ENCODE data around the gene ST3GAL5. TPM values are rescaled to one million over a fixed set of nuclear protein-coding genes. Genes with fewer than 3 reads are reported as not detected.
A peak's percentile ranks its signal among the peaks of the same experiment; 100 is the strongest.

Gene ST3GAL5
- total RNA-seq, 2 donors from 2014 or later, result 5.5 to 20.4 TPM

DNA sequence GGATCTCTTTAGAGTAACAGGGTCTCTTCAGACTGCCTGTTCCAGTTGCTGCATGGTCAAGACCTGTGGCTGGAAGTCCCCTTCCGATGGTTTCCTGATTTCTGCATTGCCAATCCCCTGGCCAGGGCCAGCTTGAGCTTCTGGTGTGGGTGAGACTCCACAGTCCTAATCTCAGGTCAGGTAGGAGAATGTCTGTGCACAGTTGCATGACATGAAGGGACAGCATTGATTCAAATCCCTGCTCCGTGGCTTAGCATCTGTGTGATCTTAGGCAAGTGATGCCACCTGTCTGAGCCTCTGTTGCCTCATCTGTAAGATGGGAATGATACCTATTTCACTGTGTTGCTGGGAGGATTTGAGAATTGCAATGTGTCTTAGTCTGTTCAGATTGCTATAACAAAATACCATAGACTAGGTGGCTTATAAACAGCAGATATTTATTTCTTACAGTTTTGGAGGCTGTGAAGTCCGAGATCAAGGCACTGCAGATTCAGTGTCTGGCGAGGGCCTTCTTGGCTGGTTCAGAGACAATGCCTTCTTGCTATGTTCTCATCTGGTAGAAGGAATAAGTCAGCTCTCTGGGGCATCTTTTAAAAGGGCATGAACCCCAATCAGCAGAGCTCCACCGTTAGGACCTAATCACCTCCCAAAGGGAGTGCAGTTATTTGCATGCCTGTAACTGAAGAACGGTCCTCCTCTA is 68.8 kb downstream of the ST3GAL5 start:
- Histone ChIP-seq H3K4me1 (no peaks in the 10 kb centered on the region), H3K27me3 (no peaks in the 10 kb centered on the region), H3K36me3 (no peaks in the 10 kb centered on the region), H3K9me3 (no peaks in the 10 kb centered on the region), H3K4me3 (no peak overlapping the region), H3K27ac (no peak overlapping the region)
- TF ChIP-seq, protein P1, sequence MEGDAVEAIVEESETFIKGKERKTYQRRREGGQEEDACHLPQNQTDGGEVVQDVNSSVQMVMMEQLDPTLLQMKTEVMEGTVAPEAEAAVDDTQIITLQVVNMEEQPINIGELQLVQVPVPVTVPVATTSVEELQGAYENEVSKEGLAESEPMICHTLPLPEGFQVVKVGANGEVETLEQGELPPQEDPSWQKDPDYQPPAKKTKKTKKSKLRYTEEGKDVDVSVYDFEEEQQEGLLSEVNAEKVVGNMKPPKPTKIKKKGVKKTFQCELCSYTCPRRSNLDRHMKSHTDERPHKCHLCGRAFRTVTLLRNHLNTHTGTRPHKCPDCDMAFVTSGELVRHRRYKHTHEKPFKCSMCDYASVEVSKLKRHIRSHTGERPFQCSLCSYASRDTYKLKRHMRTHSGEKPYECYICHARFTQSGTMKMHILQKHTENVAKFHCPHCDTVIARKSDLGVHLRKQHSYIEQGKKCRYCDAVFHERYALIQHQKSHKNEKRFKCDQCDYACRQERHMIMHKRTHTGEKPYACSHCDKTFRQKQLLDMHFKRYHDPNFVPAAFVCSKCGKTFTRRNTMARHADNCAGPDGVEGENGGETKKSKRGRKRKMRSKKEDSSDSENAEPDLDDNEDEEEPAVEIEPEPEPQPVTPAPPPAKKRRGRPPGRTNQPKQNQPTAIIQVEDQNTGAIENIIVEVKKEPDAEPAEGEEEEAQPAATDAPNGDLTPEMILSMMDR (IDR thresholded peaks at IDR 0.05), result no peak
- DNase-seq (ENCODE audit: low spot score), result peak; percentile 52

DNA sequence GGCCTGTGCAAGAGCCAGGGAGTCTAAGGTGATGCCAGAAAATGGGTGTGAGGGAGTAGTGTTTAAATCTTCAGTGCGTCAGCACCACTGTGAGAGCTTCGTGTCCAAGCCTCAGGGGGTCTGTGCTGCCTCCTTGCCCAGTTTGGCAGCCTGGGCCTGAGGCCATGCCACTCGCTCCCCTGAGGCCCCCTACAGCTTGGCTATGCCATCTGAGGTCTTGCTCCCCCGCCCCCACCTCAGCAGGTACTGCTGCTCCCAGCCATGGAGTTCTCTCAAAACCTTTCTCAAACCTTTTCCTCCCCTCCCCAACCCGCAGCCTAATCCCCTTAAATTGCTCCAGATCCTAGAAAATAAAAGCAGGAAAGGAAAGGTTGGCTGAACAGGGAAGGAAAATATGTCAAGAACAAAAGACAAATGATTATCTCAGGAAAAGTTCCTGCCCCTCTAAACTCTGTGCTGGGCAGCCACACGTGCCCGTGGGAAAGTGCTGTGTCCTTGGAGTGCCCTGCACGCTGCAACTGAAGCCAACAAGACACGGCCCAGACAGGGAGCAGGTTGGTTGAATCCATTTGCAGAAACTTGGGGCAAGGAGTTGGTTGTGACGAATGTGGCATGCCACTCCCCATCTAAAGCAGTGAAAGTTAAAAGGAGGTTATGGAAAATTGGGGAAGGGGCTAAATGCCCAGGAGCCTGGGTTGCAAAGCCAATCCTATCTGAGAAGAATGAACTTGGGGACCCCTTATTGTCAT is 73.8 kb downstream of the ST3GAL5 start:
- peak; percentile 42 for DNase-seq (ENCODE audit: low spot score)
- H3K36me3 ChIP-seq, result no peaks in the 10 kb centered on the region
- H3K27ac ChIP-seq, result no peak overlapping the region
- TF ChIP-seq, protein P1 (IDR thresholded peaks at IDR 0.05), result no peak
- H3K4me1 ChIP-seq, result peaks cover 0 to 20% of the 10 kb centered on the region in 2 donors
- no peaks in the 10 kb centered on the region for H3K27me3 ChIP-seq
- no peak overlapping the region for H3K4me3 ChIP-seq
- H3K9me3 ChIP-seq, result no peaks in the 10 kb centered on the region

DNA sequence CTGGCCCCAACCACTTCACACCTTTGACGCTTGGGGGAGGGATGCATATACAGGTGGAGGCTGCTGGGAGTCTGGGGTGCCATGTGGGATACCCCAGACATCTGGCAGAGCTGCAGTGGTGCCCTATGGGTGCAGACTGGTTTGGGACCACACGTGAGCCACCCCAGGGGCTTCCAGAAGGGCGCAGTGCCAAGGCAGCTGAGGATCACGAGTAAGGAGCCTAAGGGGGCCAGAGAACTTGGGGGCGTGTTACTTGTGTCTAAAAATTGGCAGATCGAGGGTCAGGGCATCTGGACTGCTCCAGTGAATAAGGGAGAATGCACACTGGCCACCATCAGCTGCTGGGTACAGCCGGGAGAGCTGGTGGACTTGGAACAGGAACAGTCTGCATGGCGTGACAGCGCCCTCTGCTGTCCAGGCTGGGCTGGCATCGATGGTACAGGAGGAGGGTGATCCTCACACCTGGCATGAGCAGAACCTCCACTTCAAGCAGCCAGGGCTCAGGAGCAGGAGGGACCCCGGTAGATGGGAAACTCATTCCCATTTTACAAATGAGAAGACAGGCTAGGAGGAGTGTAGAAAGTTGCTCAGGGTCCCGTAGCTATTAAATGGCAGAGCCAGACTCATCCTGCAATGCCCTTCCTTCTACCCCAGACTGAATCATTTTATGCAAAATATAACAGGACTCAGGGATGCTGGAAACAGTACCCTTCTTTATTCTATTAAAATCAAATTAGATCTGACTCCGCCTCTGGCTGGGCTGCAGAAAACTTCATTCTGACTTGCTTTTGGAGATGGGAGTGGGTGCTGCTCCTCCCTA is 74.6 kb downstream of the ST3GAL5 start:
- DNase-seq (ENCODE audit: low spot score), result peak; percentile 95
- no peak overlapping the region for H3K4me3 ChIP-seq
- no peaks in the 10 kb centered on the region for H3K9me3 ChIP-seq
- no peaks in the 10 kb centered on the region for H3K36me3 ChIP-seq
- TF ChIP-seq, protein P1 (IDR thresholded peaks at IDR 0.05), result peak; percentile 96
- no peak overlapping the region for H3K27ac ChIP-seq
- peaks cover 0 to 20% of the 10 kb centered on the region in 2 donors for H3K4me1 ChIP-seq
- H3K27me3 ChIP-seq, result no peaks in the 10 kb centered on the region

DNA sequence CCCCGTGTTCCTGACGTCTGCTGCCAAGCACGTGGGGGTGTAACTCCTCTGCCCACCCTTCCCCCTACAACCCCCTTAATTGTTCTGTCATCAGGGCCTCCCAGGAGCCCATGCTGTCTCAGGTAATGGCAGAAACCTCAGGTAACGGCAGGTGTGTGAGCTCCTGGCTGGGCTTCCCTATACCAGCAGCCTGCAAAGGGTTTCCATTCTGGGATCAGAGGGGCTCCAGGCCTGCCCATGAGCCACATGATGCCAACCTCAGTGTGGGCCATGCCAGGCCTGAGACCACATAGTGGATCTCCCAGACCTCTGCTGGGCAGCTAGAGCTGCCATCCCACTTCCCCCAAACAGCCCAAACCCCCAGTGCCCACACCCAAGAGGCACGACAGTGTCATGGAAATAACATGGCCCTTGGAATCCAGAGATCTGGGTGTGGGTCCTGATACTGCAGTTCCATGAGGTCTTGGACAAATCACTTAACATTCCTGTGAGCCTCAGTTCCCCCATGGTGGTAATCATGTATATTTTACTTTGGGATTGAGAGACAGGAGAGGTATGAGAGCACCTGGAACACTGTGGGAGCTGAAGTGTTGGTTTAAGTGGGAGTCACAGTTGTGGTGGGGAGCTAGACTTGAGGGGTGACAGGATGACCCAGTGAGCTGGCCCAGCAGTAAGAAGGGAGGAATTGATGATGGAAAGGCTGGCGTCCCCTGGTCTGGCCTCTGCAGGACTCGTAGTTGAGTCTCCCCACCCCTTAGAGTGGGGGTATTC is 75.4 kb downstream of the ST3GAL5 start:
- TF ChIP-seq, protein P1 (IDR thresholded peaks at IDR 0.05), result no peak
- Histone ChIP-seq H3K27me3 (no peaks in the 10 kb centered on the region), H3K9me3 (no peaks in the 10 kb centered on the region), H3K27ac (no peak overlapping the region), H3K4me1 (peaks cover 0 to 20% of the 10 kb centered on the region in 2 donors), H3K4me3 (no peak overlapping the region), H3K36me3 (no peaks in the 10 kb centered on the region)
- peak; percentile 48 for DNase-seq (ENCODE audit: low spot score)

DNA sequence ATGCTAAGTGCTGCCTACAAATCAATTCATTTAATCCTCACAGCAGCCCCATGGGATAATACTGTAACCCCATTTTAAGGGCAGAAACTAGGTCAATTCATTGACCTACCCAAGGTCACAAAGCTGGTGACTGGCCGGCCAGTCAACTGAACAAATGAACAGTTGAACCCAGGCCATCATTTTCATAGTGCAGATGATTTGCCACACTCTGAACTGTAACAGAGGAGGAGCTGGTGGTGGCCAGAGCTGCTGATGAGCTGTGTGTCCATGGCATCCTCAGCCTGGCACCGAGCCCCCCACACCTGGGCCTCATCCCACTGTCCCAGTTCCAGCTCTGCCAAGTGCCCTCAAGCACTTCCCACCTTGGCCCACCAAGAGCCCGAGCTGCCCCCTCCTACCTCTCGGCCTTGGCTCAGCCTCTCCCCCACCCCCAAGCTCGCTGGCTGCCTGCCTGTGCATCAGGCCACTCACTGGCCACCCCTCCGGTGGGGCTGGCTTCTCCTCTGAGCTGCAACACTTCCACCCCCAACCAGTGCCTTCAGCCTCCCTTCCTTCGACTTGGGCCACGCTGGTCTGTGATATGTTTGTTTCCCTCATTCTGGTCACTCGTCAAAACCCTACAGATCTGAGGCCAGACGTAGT is 76.6 kb downstream of the ST3GAL5 start:
- no peaks in the 10 kb centered on the region for H3K27me3 ChIP-seq
- peaks cover 0 to 20% of the 10 kb centered on the region in 2 donors for H3K4me1 ChIP-seq
- H3K9me3 ChIP-seq, result no peaks in the 10 kb centered on the region
- no peak overlapping the region for H3K27ac ChIP-seq
- TF ChIP-seq, protein P1 (IDR thresholded peaks at IDR 0.05), result no peak
- H3K36me3 ChIP-seq, result no peaks in the 10 kb centered on the region
- DNase-seq (ENCODE audit: low spot score), result peak; percentile 55
- no peak overlapping the region for H3K4me3 ChIP-seq
